GM19099 (cell line): Measurements from ENCODE around the gene SIGLEC1.

Experiments
- POLR2A ChIP-seq: IDR thresholded peaks from 3 replicates; pipeline ENCODE4 v1.6.1; 2011; ENCODE audit warnings: low read depth; ENCODE audit not compliant: insufficient read length; ENCODE audit errors: extremely low read depth

Gene SIGLEC1

DNA sequence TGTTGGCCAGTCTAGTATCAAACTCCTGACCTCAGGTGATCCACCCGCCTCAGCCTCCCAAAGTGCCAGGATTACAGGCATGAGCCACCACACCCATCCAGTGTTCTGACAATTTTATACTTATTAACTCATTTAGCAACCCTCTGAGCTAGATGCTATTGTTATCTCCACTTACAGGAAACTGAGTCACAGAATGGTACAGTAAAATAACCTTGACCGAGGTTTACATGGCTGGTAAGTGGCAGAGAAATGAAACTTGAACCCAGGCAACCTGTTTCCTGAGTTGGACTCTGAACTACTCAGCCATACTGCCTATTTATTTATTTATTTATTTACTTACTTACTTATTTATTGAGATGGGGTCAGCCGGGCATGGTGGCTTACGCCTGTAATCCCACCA, 6.6 kb upstream of the SIGLEC1 start:
- no peak for TF ChIP-seq POLR2A

DNA sequence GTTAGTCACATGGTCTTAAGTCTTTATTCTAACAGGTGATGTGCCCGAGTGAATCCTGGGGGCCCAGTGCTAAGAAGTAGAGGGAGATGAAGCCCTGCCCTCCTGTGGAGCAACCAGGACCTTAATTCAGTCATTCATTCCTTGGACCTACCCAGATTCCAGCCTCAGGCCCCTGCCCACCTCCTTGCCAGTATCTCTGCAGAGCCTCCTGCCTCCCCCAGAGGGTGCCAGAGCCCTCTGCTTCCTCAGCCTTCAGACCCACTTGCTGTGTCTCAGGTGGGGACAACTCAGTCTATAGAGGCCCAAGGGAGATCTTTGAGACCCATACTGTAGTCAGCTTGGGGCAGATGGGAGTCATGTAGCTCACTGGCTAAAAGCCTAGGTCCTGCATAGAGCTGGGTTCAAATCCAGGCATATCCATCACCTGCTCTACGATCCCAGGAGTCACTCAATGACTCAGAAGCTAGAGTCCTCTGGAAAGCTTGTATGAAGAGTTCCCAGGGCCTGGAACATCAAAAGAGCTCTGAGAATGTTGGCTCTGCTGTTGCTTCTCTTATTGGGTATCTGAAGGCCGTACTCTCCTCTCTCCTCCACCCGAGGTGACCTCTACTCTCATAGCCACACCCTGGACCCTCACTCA, 3.9 kb upstream of the SIGLEC1 start:
- TF ChIP-seq POLR2A = no peak

DNA sequence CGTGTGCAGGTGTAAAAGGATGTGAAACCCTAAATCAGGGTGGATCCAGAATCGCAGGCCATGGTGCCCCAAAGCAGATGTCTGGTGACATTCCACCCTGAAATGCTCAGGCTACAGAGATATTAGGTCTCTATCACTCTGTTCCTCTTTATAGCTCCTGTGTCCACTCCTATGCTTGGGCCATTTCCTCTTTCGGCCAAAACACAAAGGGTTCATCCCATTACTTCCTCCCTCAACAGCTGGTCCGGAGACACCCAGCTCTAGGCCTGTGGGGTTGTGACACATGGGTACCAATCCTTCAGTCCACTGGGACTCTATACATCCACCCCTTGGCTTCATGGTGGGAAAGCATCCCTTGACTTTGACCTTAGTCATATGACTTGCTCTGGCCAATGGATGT, 1.7 kb upstream of the SIGLEC1 start:
- TF ChIP-seq POLR2A = no peak

DNA sequence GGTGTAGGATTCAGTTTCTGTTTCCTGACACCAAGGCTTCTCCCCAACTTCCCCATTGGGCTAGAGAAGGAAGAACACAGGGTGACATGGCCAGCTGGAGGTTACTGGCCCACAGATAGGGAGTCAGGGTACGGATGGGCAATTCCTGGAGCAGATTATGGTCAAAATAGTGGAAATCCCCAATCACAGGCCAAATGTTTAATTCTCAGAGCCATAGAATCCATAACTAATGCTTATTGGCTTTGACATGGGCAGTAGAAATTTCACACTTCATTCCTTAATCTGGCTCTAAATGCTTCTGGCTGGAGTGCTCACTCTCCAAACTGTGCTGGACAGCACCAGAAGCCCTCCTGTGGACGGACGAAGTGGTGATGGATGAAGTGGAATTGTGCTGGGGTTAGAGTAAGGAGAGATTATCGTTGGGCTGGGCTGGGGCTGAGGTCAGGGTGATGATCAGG, 887 bp downstream of the SIGLEC1 start:
- TF ChIP-seq POLR2A = no peak

DNA sequence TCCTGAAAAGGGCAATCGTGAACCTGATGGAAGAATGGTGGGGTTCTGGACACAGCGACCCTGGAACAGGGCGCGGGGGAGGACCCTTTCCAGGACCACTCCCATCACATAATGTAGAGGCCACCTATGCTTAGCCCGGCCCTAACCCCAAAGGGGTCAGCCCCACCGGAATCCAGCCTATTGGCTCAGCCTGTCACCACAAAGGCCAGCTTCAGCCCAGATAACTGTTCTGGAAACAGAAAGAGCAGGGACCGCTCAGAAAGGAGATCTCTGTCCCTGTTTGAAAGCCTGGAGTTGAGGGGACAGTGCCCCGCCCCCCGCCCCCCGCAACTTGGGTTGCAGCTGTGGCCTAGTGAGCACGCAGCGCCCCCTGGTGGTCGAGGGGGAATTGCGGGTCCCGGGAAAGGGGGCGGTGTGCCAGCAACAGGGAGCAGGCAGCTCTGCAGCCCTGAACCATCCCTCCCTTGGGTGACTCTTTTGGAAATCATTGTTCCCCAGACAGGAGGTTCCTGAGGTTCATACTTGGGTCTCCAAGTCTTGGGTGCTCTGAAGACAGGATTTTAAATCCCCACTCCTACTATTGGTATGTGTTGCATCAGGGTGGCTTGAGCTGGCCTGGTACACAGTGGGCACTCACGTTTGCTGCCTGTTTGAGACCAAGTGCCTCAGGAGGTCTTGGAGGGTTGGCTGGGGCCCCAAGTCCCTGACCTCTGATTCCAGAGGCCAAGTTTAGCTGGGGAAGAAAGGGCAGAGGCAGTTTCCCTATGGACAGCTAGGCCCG, 1.5 kb downstream of the SIGLEC1 start:
- TF ChIP-seq POLR2A = no peak

DNA sequence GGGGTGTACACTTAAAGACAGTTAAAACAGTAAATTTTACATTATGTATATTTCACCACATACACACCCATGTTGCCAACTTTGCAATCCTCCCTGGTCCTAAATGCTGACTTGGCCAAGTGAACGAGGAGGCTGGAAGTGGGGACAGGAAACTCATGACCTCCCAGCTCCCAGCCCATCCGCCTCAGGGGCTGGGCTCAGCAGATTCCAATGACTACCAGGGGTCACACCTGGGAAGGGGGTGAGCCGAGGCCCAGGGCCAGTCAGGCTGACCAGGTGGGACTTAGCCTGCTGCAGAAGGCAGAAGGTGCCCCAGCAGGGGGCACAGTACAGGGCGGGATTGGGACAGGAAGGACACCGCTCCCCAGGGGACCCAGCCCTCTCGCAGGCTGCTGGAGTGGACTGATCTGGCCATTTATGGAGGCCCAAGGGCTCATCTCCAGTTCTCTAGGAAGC, 2.4 kb downstream of the SIGLEC1 start:
- TF ChIP-seq POLR2A = no peak

DNA sequence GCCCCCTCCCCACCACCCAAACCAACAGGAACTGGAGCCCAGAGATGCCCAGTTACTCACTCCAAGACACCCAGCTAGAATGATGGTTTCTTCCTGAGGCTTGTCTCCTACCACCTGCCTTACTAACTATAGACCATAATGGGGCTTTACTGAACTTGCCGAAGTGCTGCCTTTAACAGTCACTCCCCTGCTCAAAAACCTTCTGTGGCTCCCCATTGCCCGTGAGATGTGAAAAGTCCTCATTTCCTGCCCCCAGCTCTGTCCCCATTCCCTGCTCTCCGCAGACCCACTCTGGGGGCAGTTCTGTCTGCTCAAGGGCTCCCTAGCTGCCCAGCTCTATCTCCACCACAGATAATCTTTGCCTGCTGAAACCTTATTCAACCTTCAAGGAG, 4.9 kb downstream of the SIGLEC1 start:
- no peak for TF ChIP-seq POLR2A

DNA sequence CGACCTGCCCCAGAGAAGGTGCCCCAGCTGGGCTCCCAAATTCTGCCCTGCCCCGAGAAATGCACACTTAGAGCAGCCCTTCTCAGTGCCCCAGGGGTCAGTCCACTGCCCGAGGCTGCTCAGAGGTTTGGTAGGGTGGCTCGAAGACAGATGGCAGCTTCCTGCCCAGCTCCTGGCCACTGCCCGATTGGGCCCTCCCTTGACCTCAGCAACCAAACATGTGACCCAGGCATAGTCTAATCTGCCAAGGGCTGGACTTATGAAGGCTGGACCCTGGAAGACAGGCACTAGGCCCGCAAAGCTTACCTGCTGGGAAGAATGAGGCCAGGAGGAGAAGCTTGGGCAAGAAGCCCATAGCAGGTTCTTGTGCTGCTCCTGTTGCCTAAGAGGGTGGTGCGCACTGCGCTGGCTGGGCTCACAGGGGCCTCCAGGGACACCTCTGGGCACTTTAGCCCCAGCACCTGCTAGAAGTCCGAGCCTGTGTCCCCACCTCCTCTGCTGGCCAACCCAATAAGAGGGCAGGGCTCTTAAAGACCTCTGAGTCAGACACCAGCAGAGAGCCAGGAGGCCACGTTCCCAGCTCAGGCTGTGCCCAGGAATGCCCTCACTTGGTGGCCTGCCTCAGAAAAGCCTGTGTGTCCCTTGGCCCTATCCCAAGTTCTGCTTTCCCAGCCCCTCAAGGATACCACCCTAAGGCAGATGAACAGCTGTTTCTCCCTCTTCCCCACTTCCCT, 5.5 kb downstream of the SIGLEC1 start:
- no peak for TF ChIP-seq POLR2A

DNA sequence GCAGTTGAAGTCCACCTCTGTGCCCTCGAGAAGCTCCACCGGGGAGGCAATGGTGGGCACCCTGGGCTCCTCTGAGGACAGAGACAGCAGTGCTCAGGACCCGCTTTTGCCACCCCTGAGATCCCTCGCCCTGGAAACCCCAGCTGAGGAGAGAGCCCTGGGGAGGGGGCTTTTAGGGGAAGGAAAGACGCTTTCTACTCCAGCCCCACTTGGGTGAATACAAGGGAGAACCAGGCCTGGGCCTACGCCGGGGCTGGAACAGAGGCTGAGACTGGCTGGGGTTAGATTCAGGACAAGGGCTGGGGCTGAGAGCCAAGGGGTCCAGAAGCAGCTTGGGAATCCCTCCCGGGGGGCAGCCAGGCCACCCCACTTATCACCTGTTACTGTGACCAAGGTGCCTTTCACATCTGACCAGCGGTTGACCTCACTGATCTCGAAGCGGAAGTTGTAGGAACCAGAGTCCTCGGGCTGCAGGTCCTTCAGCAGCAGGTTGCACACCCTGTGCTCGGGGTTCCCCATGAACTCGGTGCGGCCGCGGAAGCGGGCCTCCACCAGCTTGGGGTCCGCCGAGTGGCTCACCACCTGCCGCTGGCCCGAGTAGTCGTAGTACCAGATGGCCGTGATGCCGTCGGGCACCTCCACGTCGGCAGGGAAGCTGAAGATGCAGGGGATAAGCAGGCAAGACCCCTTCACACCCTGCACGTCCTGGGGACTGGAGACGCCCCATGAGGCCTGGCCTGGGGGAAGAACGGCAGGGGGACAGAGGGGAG, 6.2 kb downstream of the SIGLEC1 start:
- TF ChIP-seq POLR2A = no peak

DNA sequence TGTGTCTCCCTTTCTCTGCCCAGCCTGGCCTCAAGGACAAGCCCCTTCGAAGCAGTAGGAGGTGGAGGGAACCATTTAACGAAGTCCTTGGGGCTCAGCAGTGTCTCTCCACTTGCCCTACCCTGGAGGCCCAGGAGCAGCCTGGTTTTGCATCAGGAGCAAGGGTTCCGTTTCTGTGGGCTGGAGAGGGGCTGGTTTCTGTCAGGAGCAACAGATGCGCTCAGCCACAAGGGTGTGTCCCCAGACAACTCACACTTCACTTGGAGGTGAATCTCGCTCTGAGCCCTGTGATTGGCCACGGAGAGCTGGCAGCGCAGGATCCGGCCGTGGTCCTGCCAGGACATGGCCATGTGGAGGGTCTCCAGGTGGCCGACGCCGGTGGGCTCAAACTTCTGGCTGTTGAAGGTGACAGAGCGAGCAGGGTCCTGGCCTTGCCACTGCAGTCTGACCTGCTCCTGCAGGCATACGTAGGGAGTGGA, 6.9 kb downstream of the SIGLEC1 start:
- no peak for TF ChIP-seq POLR2A

DNA sequence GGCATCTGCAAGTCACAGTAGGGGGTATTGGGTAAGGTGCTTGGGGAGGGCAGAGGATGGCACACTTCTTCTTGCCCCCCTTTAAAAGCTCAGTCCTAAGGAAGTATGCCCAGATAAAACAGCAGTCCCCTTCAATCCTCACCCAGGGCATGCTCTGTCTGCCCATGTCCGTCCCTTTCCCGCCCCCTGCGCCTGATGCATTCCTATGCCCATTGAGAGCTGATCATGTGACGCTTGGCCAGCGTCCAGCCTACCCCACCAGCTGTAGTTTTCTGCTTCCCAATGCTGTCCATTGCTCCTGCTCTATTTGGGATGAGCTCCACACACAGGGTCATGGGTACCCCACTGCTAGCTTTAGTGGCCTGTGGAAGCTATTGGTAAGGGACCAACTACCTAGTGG, 8.3 kb downstream of the SIGLEC1 start:
- TF ChIP-seq POLR2A = no peak

DNA sequence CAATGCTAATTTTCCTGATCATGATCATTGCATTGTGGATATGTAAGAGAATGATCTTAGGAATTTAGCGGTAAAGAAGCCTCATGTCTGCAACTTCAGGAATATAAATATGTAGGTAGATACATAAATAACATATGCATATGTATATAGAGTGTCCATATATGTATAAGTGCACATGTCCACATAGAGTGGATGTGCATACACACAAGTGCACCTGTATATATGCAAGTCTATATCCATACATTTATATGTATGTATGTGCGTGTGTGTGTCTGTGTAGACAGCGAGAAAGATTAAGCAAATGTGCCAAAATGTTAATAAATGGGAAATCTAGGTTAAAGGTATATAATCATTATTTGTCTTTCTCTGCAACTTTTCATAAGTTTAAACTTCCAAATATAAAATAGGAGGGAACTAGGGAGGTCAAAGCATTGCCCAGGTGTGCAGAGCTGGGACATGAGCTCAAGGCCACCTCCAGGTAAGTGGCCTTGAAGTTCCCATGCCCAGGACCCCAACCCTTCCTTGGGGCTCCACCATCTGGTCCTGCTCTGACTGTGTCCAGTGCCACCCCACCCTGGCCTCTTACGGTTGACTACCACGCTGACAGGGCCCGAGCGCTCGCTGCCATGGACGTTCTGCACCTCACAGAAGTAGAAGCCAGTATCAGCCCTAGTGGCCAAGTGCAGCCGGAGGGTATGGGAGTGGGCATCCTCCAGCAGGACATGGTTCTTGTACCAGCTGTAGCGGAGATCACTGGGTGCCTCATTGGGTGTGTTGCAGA, 9.6 kb downstream of the SIGLEC1 start:
- TF ChIP-seq POLR2A = no peak

DNA sequence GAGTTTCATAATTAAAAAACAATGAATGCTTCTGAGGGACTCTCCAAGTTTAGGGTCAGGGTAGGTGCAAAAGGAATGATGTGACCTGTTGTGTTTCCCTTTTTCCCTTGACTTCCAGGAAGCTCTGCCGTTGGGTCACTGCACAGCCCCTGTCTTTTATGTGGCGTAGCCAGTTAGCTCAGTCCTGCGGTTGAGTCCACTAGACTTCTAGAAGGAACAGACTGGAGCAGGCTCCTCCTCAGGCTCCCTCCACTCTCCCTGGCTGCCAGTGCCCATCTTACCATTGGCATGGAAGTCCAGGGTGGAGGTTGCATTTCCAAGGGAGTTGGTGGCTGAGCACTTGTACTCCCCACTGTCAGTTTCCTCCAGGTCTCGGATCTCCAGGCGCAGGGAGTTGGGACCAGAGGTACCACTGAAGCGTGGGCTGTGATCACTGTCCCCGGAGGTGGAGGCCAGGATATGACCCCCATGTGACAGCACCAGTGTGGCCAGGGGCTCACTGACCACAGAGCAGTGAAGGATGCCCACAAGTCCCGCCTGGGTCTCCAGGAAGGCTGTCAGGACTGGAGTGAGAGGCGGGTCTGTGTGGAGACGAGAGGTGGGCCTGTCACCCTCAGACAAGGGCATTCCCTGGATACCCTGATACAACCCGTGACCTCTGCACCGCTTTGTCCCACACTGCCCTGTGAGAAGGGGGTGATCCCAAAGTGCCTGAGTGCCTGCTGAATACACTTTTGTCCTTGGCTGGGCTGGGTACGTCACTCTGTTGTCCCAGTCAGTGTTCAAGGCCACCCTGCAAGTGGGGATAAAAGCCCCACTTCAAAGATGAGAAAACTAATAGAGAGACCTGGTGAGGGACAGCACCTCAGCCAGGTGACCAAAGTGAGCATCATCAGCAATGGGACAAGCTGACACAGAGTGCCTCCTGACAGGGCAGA, 11.1 kb downstream of the SIGLEC1 start:
- no peak for TF ChIP-seq POLR2A
